GM10266 (cell line): Measurements from ENCODE around the gene RIMS3.

Source experiments
- DNase-seq: peaks from one replicate; pipeline ENCODE4 v3.0.0; 2012; ENCODE audit errors: extremely low spot score
- CTCF ChIP-seq: IDR thresholded peaks from 2 replicates; pipeline ENCODE4 v1.5.1; 2012; ENCODE audit warnings: mild to moderate bottlenecking, low read depth; ENCODE audit not compliant: control insufficient read depth, insufficient read depth; ENCODE audit errors: missing control alignments

The RIMS3 gene

GRCh38 chr1:40641601-40642242 is 23.8 kb downstream of the RIMS3 start:
- no peak for TF ChIP-seq CTCF
- no peak for DNase-seq

GRCh38 chr1:40640314-40641076 is 25.0 kb downstream of the RIMS3 start:
- no peak for TF ChIP-seq CTCF
- no peak for DNase-seq

GRCh38 chr1:40638097-40639036 is 27.1 kb downstream of the RIMS3 start:
- DNase-seq, result no peak
- no peak for TF ChIP-seq CTCF

GRCh38 chr1:40637470-40638007 is 27.9 kb downstream of the RIMS3 start:
- TF ChIP-seq CTCF, result no peak
- DNase-seq, result no peak

GRCh38 chr1:40636777-40637176 is 28.7 kb downstream of the RIMS3 start:
- TF ChIP-seq CTCF, result no peak

GRCh38 chr1:40635763-40636500 is 29.6 kb downstream of the RIMS3 start:
- TF ChIP-seq CTCF, result no peak
- no peak for DNase-seq

More at GRCh38 chr1:40636777-40637176, 28.7 kb downstream of the RIMS3 start:
- DNase-seq, result no peak
